KOPT-K1 (cell line): ENCODE results near the gene FEV.

ENCODE experiments used
- H3K27ac ChIP-seq: fragments of 200-600 bp; sonication (generic); 2 replicates; pipeline ENCODE4 v1.5.1; 2016; ENCODE audit warnings: antibody characterized with exemption, mild to moderate bottlenecking, low read depth, low read length; ENCODE audit not compliant: poor library complexity, severe bottlenecking
- H3K36me3 ChIP-seq: fragments of 200-600 bp; sonication (generic); 2 replicates; pipeline ENCODE4 v1.5.1; 2017; ENCODE audit warnings: antibody characterized with exemption, mild to moderate bottlenecking, low read length, moderate library complexity; ENCODE audit not compliant: insufficient read depth
- H3K9me3 ChIP-seq: fragments of 200-600 bp; sonication (generic); 2 replicates; pipeline ENCODE4 v1.5.1; 2017; ENCODE audit warnings: antibody characterized with exemption, low read length, mild to moderate bottlenecking; ENCODE audit not compliant: insufficient read depth, poor library complexity, severe bottlenecking

The FEV gene

DNA sequence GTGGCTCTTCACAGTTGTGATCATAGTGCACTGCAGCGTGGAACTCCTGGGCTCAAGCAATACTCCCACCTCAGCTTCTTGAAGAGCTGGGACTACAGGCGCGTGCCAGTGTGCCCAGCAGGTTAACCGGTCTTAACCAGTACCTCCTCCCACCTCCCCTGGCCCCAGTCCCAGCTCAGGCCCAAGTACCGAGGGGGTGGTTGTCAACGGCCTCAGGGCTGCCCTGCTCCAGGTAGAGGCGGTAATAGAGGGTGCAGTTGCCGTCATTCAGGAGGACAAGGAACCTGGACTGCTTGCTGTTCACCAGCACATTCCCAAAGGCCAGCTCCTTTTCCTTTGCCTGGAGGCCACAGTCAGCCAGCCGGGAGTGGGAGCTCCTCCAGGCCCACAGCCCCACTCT is 36.6 kb upstream of the FEV start:
- Histone ChIP-seq H3K9me3 (no peaks in the 10 kb centered on the region), H3K27ac (no peak overlapping the region), H3K36me3 (no peaks in the 10 kb centered on the region)

- no peaks in the 10 kb centered on the region for H3K36me3 ChIP-seq
- no peaks in the 10 kb centered on the region for H3K9me3 ChIP-seq
- no peak overlapping the region for H3K27ac ChIP-seq
These were observed 35.8 kb upstream of the FEV start for GRCh38 chr2:219020604-219021365.

GRCh38 chr2:219019436-219019835 is 34.5 kb upstream of the FEV start:
- no peak overlapping the region for H3K27ac ChIP-seq
- no peaks in the 10 kb centered on the region for H3K36me3 ChIP-seq
- H3K9me3 ChIP-seq: no peaks in the 10 kb centered on the region

DNA sequence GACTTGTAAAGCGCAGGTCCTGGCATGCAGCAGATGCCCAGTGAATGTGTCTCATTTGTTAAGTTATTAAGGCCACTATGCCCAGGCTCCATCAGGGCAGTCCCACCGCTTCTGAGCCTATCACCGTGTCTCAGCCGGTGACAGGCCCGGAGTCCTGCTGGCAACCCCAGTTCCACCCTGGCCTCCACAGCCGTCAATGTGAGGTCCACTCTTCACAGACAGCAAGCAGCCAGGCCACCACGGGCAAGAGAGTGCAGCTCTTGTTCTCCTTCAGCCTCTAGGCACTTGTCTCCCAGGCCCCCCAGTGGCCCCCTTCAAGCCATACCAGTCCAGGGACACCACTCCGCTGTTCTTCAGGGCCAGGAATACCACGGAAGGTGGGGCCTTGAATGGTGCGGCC is 33.7 kb upstream of the FEV start:
- Histone ChIP-seq H3K9me3 (no peaks in the 10 kb centered on the region), H3K36me3 (no peaks in the 10 kb centered on the region), H3K27ac (no peak overlapping the region)

DNA sequence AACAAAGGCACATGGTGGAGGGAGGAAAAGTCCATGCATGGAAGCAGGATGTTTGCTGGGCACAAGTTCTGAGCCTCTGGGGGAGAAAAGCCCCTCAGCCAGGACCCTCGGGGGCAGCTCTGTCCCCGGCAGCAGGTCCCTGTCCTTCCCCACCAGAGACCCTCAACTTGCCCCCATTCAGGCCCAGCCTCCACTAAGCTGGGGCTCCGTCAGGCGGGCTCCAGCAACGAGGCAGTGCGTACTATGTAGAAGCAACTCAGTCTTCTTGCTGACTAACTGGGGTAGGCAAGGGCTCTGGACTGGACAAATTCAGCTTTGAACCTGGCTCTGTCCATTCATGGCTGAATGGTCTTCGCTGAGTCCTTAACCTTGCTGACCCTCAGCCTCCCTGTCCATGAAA is 33.3 kb upstream of the FEV start:
- H3K27ac ChIP-seq: no peak overlapping the region

GRCh38 chr2:219017201-219017931 is 32.4 kb upstream of the FEV start:
- H3K36me3 ChIP-seq: no peaks in the 10 kb centered on the region
- no peak overlapping the region for H3K27ac ChIP-seq
- no peaks in the 10 kb centered on the region for H3K9me3 ChIP-seq

More for the DNA sequence above, 33.3 kb upstream of the FEV start:
- H3K36me3 ChIP-seq: no peaks in the 10 kb centered on the region
- no peaks in the 10 kb centered on the region for H3K9me3 ChIP-seq

DNA sequence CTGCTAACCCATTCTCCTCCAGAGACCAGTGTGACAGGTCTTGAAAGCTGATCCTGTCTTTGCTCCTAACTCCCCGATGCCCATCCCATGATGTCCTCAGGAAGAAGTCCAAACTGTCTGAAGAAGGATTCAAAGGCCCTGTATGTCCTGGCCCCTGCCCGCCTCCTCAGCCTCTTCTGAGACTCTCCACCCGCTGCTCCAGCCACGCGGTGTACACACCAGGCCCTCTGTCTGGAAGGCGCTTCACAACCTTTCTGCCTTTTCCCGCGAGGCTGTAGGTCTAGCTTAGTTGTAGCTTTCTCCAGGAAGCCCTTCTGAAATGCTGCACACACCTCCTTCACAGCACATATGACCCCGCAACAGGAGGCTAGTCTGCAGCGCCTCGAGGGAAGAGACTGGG is 31.7 kb upstream of the FEV start:
- Histone ChIP-seq H3K27ac (no peak overlapping the region), H3K9me3 (peaks cover 2% of the 10 kb centered on the region), H3K36me3 (no peaks in the 10 kb centered on the region)

DNA sequence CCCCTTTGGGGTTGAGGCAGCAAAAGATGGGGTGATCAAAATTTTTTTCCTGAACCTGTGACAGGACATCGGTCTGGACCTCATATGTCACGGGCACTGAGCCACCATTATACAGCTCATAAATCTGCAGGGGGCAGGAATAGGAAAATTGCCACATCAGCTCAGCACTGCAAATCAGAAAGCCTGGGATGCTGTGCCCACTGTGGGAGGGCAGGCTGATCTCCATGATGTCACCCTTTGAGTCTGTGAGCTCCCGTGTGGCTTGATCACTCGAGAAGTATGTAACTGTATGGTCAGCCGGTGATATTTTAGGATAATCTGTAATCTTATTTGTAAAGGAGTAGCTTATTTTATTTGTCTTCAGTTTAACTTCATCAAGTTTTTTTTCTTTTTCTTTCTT is 25.9 kb upstream of the FEV start:
- Histone ChIP-seq H3K36me3 (no peaks in the 10 kb centered on the region), H3K27ac (no peak overlapping the region), H3K9me3 (peaks cover 4% of the 10 kb centered on the region)

- peaks cover 4% of the 10 kb centered on the region for H3K9me3 ChIP-seq
- no peaks in the 10 kb centered on the region for H3K36me3 ChIP-seq
- H3K27ac ChIP-seq: no peak overlapping the region
These were observed 25.3 kb upstream of the FEV start for GRCh38 chr2:219010162-219010756.

DNA sequence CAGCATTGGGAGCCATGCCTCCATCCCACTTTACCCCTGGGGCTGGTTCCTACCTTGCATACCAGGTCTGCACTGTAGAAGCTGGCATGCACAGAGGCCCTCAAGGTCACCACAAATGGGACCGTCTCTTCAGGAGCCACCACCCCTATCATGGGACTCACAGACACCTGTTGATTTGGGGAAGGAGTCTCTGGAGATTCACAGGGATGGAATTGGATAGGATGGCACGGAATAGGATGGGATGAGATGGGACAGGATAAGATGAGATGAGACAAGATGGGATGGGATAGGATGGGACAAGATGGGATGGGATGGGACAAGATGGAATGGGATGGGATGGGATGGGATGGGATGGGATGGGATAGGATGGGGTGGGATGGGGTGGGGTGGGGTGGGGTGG is 24.3 kb upstream of the FEV start:
- H3K36me3 ChIP-seq: no peaks in the 10 kb centered on the region
- no peak overlapping the region for H3K27ac ChIP-seq
- H3K9me3 ChIP-seq: peaks cover 4% of the 10 kb centered on the region

GRCh38 chr2:219003979-219004378 is 19.0 kb upstream of the FEV start:
- no peaks in the 10 kb centered on the region for H3K9me3 ChIP-seq
- H3K36me3 ChIP-seq: no peaks in the 10 kb centered on the region
- H3K27ac ChIP-seq: no peak overlapping the region

DNA sequence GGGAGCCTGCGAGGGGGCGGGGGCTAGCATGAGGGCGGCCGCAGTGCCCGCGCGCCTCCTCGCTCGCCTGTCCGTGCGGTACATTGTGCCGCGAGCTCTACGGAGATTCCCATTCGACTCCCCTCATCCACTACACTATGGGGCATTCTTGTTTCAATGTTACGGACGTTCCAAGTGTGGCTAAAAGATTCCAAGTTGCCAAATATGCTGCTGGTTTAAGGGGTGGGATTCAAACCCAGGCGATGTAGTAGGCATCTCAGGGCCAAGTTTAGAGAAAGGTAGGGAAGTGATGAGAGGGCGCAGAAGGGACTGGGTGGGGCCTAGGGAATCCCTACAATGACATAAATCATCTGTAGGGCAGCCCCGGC is 18.3 kb upstream of the FEV start:
- no peaks in the 10 kb centered on the region for H3K9me3 ChIP-seq
- H3K36me3 ChIP-seq: no peaks in the 10 kb centered on the region
- no peak overlapping the region for H3K27ac ChIP-seq

- H3K9me3 ChIP-seq: no peaks in the 10 kb centered on the region
- no peak overlapping the region for H3K27ac ChIP-seq
- no peaks in the 10 kb centered on the region for H3K36me3 ChIP-seq
These were observed 17.6 kb upstream of the FEV start for GRCh38 chr2:219002395-219003266.

GRCh38 chr2:219001577-219002394 is 16.8 kb upstream of the FEV start:
- H3K27ac ChIP-seq: no peak overlapping the region

More at GRCh38 chr2:219001577-219002394, 16.8 kb upstream of the FEV start:
- Histone ChIP-seq H3K9me3 (no peaks in the 10 kb centered on the region), H3K36me3 (no peaks in the 10 kb centered on the region)
